ENCODE results near the gene SLC39A7.

DNA sequence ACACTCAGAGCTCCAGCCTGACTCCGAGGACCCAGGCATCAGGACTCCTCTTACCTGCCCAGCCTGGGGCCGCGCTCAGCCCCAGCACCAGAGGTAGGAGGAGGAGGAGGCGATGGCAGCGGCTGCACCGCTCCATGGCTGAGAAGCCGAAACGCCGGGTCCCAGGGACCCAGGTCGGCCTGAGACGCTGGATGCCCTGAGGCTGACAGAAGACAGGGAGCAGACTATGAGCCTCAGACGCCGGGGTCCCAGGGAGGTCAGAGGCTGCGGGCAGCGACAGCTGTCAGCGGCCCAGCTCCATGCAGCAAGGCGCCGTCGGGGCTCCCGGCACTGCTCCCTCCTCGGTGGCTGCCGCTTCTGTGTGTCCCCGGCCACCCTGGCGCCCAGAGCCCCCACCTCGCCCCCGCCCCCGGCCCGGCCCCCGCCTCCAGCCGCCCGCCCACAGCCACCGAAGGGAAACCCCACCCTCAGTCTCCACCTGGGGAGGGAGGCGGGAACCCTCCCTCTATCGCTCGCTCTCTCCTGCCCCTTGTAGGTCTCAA is 8.5 kb upstream of the SLC39A7 start, which contains the start of gene COL11A2:
- TF ChIP-seq, protein P1, sequence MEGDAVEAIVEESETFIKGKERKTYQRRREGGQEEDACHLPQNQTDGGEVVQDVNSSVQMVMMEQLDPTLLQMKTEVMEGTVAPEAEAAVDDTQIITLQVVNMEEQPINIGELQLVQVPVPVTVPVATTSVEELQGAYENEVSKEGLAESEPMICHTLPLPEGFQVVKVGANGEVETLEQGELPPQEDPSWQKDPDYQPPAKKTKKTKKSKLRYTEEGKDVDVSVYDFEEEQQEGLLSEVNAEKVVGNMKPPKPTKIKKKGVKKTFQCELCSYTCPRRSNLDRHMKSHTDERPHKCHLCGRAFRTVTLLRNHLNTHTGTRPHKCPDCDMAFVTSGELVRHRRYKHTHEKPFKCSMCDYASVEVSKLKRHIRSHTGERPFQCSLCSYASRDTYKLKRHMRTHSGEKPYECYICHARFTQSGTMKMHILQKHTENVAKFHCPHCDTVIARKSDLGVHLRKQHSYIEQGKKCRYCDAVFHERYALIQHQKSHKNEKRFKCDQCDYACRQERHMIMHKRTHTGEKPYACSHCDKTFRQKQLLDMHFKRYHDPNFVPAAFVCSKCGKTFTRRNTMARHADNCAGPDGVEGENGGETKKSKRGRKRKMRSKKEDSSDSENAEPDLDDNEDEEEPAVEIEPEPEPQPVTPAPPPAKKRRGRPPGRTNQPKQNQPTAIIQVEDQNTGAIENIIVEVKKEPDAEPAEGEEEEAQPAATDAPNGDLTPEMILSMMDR (IDR thresholded peaks at IDR 0.05; ENCODE audit: low read depth, low read length) = no peak
- TF ChIP-seq EZH2phosphoT487 (IDR thresholded peaks at IDR 0.05; ENCODE audit: low read depth) = no peak
